GM21529 (cell line): ENCODE results near the gene PPIP5K1.

Experiments used
- ATAC-seq: cut with Tn5 transposase; IDR thresholded peaks from one replicate; pipeline ENCODE4 v1.9.1; 2021; ENCODE audit not compliant: unreplicated experiment

Gene PPIP5K1

GRCh38 chr15:43519196-43519595, 70.8 kb downstream of the PPIP5K1 start:
- no peak for ATAC-seq

DNA sequence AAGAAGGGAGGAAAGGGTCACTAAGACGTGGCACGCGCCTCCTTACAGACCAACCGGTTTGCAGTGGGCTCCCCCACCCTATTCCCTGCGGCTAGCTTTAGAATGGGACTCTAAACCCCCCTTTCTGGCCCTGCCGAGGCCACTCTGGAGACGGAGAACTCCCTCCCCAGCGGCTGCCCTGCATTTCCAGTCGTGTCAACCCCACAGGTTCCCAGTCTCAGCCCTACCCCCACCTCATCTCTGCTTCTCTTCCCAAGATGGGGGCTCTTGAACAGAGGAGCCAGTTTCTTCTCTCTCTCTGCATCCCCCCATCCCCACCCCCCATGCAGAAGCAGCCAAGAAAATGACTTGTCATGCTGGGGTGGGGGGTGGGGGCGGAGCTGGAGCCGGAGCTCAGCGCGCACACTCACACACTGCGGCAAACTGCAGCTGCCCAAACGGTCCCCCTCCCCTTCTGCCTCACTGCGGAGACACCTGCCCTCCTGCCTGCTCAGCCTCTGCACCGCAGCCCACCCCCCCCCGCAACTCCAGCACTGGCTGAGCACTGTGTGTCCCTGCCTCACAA, 71.7 kb downstream of the PPIP5K1 start:
- no peak for ATAC-seq

DNA sequence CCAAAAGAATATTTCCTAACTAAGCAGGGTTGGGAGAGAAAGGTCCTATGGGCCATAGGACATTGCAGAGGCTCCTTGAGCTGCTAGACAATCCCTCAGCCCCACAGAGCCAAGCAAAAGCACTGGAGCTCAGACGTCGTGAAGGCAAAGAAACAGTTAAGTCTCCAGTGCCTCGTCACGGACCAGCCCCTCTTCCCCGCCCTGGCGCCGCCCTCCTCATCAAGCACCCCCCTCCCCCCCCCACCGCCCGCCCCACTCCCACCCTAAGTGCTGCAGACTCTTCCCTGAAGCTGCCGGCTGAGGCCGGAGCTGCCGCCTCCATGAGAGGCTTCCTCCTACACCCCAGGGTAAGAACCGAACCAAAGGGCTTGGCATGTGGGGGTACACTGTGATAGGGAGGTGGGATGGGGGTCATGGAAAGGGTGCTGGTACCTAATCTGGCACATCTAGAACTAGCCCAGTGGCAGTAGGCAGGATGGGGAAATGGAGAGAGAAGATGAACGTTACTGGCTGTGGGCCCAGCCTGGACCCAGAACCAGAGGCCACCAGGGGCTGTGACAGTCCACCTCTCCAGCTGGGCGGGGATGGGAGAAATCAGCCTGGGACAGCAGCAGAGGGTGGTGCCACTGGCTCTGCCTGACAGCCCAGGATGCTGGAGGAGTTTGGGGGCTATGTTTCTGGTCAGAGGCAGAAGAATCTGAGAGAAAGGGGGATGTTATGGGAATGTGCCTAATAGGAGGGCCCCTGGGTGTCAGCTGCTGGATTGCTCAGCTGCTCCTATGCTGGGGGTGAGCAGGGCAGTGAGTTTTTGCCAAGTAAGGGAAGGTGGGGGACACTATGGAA, 72.4 kb downstream of the PPIP5K1 start, which contains the start of gene MAP1A:
Gene MAP1A, plus strand, starts transcription at position 255 of the 843 bp plus-strand sequence. CDS start 3,866 bp downstream, outside the sequence.
- no peak for ATAC-seq

DNA sequence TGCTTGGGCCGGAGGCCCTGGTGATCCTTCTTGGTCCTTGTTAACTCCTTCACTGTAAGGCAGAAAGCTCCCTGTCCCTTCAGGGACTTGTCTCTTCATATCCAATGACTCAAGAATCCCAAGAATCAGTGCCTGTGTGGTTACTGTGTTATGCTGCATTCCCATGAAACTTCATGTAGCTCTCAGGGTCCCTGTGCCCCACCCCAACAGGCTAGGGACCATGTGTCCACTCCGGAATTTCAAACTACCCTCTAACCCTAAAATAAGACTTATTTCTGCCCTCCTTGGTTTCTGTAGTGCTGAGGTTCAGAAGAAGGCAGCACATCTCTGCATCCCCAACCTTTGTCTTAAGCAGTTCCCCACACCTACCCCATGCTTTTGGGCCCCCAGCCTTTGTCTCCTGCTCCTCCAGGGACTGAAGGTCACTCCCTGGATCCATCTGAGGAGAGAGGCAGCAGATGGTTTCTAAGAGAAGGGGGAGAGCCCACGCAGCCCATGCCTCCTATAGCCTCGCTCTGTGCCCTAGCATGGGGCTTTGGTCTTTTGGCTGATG, 73.1 kb downstream of the PPIP5K1 start:
- no peak for ATAC-seq

- ATAC-seq: no peak
Observed at GRCh38 chr15:43516185-43516584, 73.8 kb downstream of the PPIP5K1 start.

DNA sequence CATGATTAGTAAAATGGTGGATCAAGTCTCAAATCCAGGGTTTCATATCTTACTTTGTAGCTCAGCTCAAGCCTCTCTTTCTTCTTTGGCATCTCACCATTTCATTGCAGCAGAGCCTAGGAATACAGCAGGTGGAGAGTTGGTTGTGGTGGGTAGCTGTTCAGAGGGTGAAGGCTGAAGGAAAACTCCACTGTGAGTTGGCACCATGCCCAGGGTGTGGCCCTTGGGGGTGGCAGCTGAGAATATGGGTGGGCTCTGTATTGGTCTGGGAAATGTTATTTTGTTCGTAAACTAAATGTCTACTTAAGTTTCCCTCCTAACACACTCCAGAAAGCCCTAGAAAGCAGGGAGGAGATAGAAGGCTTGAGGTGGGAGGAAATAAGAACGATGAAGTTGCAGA, 74.3 kb downstream of the PPIP5K1 start:
- ATAC-seq: no peak

DNA sequence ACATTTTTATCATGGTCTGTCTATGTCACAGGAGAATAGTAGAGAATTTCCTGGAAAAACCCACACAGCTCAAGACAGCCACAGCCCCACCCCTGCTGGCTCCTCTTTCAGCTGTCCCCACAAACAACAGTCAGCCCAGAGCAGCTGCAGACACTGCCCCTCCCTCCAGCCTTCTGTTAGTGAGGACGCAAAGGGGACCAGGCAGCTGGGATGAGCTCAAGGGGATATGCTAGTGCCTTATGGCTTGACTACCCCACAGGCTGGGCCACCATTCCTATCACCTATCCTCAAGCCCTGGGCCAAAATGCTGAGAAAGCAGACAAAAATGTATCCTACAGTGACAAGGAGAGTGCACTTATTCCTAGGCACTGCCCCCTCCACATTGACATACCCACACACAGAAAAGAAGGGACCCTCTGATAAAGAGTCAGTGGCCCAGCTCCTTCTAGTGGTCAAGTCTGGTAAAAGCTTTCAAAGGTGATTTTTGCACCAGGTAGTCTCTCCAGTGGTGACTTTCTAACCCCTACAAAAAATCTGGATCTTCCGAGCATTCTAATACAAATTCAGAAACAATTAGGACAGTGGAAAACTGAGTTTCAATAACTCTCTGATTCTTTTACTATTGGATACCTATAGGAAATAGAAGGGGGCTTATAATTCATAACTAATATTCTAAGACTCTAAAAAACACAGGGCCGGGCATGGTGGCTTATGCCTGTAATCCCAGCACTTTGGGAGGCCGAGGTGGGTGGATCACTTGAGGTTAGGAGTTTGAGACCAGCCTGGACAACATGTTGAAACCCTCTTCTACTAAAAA, 75.6 kb downstream of the PPIP5K1 start:
- ATAC-seq: no peak

GRCh38 chr15:43513550-43513949, 76.5 kb downstream of the PPIP5K1 start:
- ATAC-seq: no peak

GRCh38 chr15:43511012-43511885, 78.8 kb downstream of the PPIP5K1 start:
- ATAC-seq: no peak

- ATAC-seq: peak; percentile 97
Observed at GRCh38 chr15:43510200-43511011, 79.6 kb downstream of the PPIP5K1 start.

- no peak for ATAC-seq
Observed at GRCh38 chr15:43509660-43510199, 80.3 kb downstream of the PPIP5K1 start.

GRCh38 chr15:43508991-43509659, 80.9 kb downstream of the PPIP5K1 start:
- ATAC-seq: no peak

DNA sequence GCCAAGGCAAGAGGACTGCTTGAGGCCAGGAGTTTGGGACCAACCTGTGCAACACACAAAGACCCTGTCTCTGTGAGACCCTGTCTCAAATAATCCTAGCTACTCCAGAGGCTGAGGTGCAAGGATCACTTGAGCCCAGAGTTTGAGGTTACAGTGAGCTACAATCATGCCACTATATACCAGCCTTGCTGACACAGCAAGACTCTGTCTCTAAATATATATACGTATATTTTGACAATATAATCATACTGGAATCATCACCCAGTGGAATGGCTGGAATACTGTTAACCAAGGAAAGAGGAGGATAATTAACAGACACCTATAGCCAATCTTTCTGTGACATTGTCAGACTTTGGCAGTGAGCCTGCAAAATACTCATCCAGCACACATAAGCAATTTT, 81.6 kb downstream of the PPIP5K1 start:
- no peak for ATAC-seq

GRCh38 chr15:43505738-43506137, 84.3 kb downstream of the PPIP5K1 start:
- no peak for ATAC-seq

- no peak for ATAC-seq
Observed at GRCh38 chr15:43499635-43500034, 90.4 kb downstream of the PPIP5K1 start.

DNA sequence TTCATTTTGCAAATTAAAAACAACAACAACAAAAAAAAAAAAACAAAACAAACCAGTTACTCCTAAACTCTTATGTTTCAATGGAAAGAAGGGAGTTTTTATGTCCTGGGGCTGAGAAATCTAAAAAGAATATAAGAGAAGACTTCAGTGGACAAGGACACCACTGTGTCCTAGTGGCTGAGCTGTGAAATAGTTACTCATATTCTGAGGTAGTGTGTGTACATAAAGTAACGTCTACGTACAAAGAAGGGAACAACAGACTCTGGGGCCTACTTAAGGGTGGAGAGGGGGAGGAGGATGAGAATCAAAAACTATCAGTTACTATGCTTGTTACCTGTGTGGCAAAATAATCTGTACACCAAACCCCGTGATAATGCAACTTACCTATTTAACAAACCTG, 91.0 kb downstream of the PPIP5K1 start:
- no peak for ATAC-seq

DNA sequence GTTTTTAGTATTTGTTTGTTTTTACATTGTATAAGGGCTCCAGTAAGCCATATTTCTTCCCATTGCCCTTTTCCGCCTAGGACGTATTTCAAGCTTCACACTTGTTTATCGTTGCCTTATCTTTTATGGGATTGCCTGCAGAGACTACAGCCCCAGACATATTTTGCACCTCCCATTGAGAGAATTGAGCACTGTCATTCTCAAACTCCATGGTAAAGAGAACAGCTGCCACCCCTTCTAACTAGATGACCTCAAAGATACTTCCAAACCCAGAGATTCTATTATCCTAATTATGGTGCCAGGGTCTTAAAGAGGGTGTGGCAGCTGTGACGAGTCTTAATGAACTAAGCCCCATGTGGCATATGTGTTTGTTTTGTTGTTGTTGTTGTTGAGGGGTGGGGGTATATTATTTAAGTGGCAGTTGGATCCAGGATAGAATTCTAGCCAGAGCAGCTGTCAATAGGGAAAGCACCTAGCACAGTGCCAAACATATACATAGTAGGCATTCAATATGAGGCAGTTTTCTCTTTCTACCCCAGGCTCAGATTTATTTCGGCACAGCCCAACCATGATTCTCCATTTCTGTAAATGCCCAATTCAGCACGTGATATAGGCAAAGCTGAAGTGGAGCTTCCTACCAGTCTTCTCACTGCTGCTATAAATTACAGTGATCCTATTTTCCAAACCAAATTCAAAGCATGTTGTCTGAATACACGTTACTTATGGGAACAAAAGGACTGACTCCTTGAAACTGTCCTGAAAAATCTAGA, 96.1 kb downstream of the PPIP5K1 start:
- no peak for ATAC-seq
